Breast epithelium (tissue), 4 donors: ENCODE data around the gene DNASE1L2. TPM values are rescaled to one million over a fixed set of nuclear protein-coding genes. Genes with fewer than 3 reads are reported as not detected.

Experiments used
- DNase-seq, 2 donors: peaks; one replicate each; pipeline ENCODE4 v3.0.0-alpha.2; 2019; ENCODE audit warnings: low spot score in 2 of 2
- H3K27ac ChIP-seq, 2 donors: fragments of 200-600 bp; sonication (generic) in 1 of 2; one replicate each; pipeline ENCODE4 v1.5.1; 2016 to 2019; ENCODE audit warnings: mild to moderate bottlenecking in 1 of 2
- H3K27me3 ChIP-seq, 2 donors: fragments of 200-600 bp; sonication (generic) in 1 of 2; one replicate each; pipeline versions ENCODE4 v1.5.1 to v1.6.0; 2017 to 2019; ENCODE audit warnings: control low read depth in 1 of 2, mild to moderate bottlenecking in 1 of 2
- H3K36me3 ChIP-seq: fragments of 200-600 bp; one replicate; pipeline ENCODE4 v1.5.1; 2019
- H3K4me1 ChIP-seq, 2 donors: fragments of 200-600 bp; sonication (generic); one replicate each; pipeline ENCODE4 v1.5.1; 2016 to 2019; ENCODE audit warnings: control low read depth in 1 of 2
- H3K4me3 ChIP-seq, 3 donors: fragments of 200-600 bp; sonication (generic); 1 replicate in 2 of 3; 2 replicates in 1 of 3; pipeline ENCODE4 v1.5.1; 2016 to 2019; ENCODE audit warnings: mild to moderate bottlenecking in 3 of 3, moderate library complexity in 2 of 3
- H3K9me3 ChIP-seq, 2 donors: fragments of 200-600 bp; sonication (generic) in 1 of 2; one replicate each; pipeline ENCODE4 v1.5.1; 2016 to 2019; ENCODE audit warnings: control low read depth in 1 of 2
- CTCF ChIP-seq, 3 donors: fragments of 450-650 bp; IDR thresholded peaks; one replicate each; pipeline ENCODE4 v1.5.1; 2016 to 2017; ENCODE audit warnings: antibody characterized with exemption in 3 of 3, mild to moderate bottlenecking in 3 of 3, moderate library complexity in 3 of 3
- POLR2A ChIP-seq: fragments of 450-650 bp; IDR thresholded peaks from one replicate; pipeline ENCODE4 v1.6.1; 2016; ENCODE audit warnings: antibody characterized with exemption, mild to moderate bottlenecking, moderate library complexity
- POLR2AphosphoS5 ChIP-seq, 3 donors: sonication (generic); formaldehyde crosslinking; IDR thresholded peaks; one replicate each; pipeline ENCODE4 v1.6.1; 2017; ENCODE audit warnings: antibody characterized with exemption in 3 of 3
- intact Hi-C: fragments of 100-400 bp; cut with DNase I; formaldehyde crosslinking; loops from one replicate; pipeline ENCODE4 v1.15.1; 2023; ENCODE audit warnings: low total_unique reads
- total RNA-seq, 3 donors: library from RNA; depleted of rRNA; stranded (reverse); fragments of >200 nt; gene quantifications; one replicate each; pipeline ENCODE4 v1.1.0, GENCODE V29; 2016

DNASE1L2 gene
- total RNA-seq, 3 donors from 2014 or later, result 0.59 to 0.66 TPM; not detected in 1

GRCh38 chr16:2206420-2206779 lies 29.8 kb upstream of the DNASE1L2 start:
- Histone ChIP-seq H3K36me3 (no peaks in the 10 kb centered on the region), H3K4me3 (peak overlapping the region in 2 of 3 donors; percentile 62 to 80), H3K27me3 (no peaks in the 10 kb centered on the region), H3K27ac (peak overlapping the region; percentile 91 to 99), H3K9me3 (no peaks in the 10 kb centered on the region), H3K4me1 (peaks cover 8 to 10% of the 10 kb centered on the region in 2 donors)
- no peak for DNase-seq
- TF ChIP-seq POLR2A (no peak), POLR2AphosphoS5 (IDR thresholded peaks at IDR 0.05) (no peak), CTCF (IDR thresholded peaks at IDR 0.05) (no peak)
- intact Hi-C loops, result no loop called here

- peak overlapping the region in 1 of 2 donors; percentile 99 for H3K27ac ChIP-seq
- no peak for DNase-seq
- peaks cover 8 to 14% of the 10 kb centered on the region in 2 donors for H3K4me1 ChIP-seq
- intact Hi-C loops, result no loop called here
- peak overlapping the region in 1 of 3 donors; percentile 80 for H3K4me3 ChIP-seq
- no peaks in the 10 kb centered on the region for H3K9me3 ChIP-seq
- no peak for TF ChIP-seq POLR2AphosphoS5 (IDR thresholded peaks at IDR 0.05)
- no peak for TF ChIP-seq POLR2A
- no peak for TF ChIP-seq CTCF (IDR thresholded peaks at IDR 0.05)
- H3K27me3 ChIP-seq, result no peaks in the 10 kb centered on the region
- H3K36me3 ChIP-seq, result no peaks in the 10 kb centered on the region
These were observed 29.3 kb upstream of the DNASE1L2 start for GRCh38 chr16:2206780-2207433.

GRCh38 chr16:2207872-2208271 lies 28.4 kb upstream of the DNASE1L2 start:
- Histone ChIP-seq H3K9me3 (no peaks in the 10 kb centered on the region), H3K4me1 (peaks cover 12 to 24% of the 10 kb centered on the region in 2 donors), H3K36me3 (no peaks in the 10 kb centered on the region), H3K27me3 (no peaks in the 10 kb centered on the region), H3K27ac (no peak overlapping the region), H3K4me3 (no peak overlapping the region)
- TF ChIP-seq CTCF (IDR thresholded peaks at IDR 0.05), result no peak
- no peak for TF ChIP-seq POLR2A
- TF ChIP-seq POLR2AphosphoS5 (IDR thresholded peaks at IDR 0.05), result no peak
- no peak for DNase-seq
- intact Hi-C loops, result no loop called here

GRCh38 chr16:2208308-2208707 lies 27.9 kb upstream of the DNASE1L2 start:
- TF ChIP-seq POLR2A (no peak), POLR2AphosphoS5 (IDR thresholded peaks at IDR 0.05) (no peak), CTCF (IDR thresholded peaks at IDR 0.05) (no peak)
- no peak overlapping the region for H3K27ac ChIP-seq
- no peak for DNase-seq
- intact Hi-C loops, result no loop called here
- H3K27me3 ChIP-seq, result no peaks in the 10 kb centered on the region
- no peaks in the 10 kb centered on the region for H3K9me3 ChIP-seq
- no peak overlapping the region for H3K4me3 ChIP-seq
- H3K4me1 ChIP-seq, result peaks cover 13 to 28% of the 10 kb centered on the region in 2 donors
- no peaks in the 10 kb centered on the region for H3K36me3 ChIP-seq

GRCh38 chr16:2208772-2209171 lies 27.5 kb upstream of the DNASE1L2 start:
- TF ChIP-seq POLR2A, result no peak
- TF ChIP-seq CTCF (IDR thresholded peaks at IDR 0.05), result no peak
- TF ChIP-seq POLR2AphosphoS5 (IDR thresholded peaks at IDR 0.05), result no peak
- peaks cover 16 to 33% of the 10 kb centered on the region in 2 donors for H3K4me1 ChIP-seq

More at GRCh38 chr16:2208772-2209171, 27.5 kb upstream of the DNASE1L2 start:
- Histone ChIP-seq H3K27me3 (no peaks in the 10 kb centered on the region), H3K9me3 (no peaks in the 10 kb centered on the region), H3K27ac (no peak overlapping the region), H3K4me3 (no peak overlapping the region), H3K36me3 (no peaks in the 10 kb centered on the region)
- DNase-seq, result no peak
- intact Hi-C loops, result no loop called here
